Inferior parietal cortex (tissue), 1 donor: ENCODE data around the gene GPATCH2.
"Not testable (repeated sequence)": the region's sequence is repeated elsewhere in the genome, so short reads cannot be mapped to it uniquely, and the experiment has no call there.

Source experiments
- DNase-seq: peaks from one replicate; pipeline ENCODE4 v3.0.0-alpha.2; 2016; ENCODE audit errors: extremely low spot score

Gene GPATCH2

GRCh38 chr1:217525773-217526490 lies 105.0 kb downstream of the GPATCH2 start:
- no peak for DNase-seq

DNA sequence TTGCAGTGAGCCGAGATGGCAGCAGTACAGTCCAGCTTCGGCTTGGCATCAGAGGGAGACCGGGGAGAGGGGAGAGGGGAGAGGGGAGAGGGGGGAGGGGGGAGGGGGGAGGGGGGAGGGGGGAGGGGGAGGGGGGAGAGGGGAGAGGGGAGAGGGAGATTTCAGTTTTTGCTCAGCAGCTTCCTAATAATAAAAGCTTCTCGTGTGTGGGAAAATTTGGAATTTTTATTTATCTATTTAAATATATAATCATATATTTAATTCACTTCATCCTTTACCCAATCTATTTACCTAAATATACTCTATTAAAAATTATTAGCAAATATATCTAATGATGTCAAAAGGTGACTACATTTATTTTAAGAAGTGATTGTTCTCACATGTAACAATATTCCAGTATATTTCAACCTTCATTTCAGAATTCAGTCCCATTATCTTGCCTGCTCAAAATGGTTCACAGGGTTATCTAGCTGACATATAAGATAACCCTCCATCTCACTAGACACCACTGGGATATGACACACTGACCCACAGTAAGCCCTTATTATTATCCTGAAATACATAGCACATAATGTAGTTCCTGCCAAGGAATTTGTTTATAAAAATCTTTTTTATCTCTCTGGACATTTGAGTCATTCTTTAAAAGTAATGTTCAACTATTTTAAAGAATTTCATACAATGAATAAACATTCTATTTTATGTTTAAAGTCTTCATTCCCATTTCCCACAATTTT lies 105.9 kb downstream of the GPATCH2 start:
- no peak for DNase-seq

GRCh38 chr1:217523921-217524320 lies 107.0 kb downstream of the GPATCH2 start:
- not testable (repeated sequence) for DNase-seq

DNA sequence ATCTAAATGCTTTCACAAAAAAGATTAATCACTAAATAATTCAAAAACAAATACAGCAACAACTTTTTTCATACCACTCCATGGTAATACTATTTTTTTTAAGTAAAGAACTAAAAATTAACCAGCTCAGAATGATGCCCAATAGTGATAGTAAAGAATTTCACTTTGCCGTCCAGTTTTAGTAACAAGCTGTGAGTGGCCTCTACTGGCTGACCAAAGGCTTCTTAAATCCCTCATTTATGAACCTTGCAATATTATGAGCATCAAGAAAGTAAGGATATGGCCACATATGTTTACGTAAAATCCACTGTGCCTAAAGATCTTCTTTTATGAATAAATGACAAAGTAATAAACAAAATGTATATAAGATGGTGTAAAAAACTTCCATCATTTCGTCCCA lies 108.6 kb downstream of the GPATCH2 start:
- no peak for DNase-seq

- DNase-seq, result no peak
These were observed 109.6 kb downstream of the GPATCH2 start for GRCh38 chr1:217521317-217521716.

DNA sequence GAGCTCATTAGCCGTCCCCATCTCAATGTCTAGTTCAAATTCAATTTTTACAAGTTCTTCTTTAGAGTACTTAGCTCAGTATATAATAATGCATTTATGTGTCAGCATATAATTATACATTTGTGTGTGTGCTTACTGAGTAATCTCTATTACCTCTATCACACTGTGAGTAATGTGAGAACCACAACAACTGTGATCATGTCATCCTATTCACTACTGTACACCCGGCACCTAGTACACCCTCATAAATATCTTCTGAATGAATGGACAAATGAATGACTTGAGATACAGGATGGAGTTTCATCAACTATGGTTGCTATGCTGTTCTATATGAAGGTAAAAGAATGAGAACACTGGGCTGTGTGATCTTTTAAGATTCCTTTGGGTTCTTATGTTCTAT lies 124.0 kb downstream of the GPATCH2 start:
- no peak for DNase-seq

DNA sequence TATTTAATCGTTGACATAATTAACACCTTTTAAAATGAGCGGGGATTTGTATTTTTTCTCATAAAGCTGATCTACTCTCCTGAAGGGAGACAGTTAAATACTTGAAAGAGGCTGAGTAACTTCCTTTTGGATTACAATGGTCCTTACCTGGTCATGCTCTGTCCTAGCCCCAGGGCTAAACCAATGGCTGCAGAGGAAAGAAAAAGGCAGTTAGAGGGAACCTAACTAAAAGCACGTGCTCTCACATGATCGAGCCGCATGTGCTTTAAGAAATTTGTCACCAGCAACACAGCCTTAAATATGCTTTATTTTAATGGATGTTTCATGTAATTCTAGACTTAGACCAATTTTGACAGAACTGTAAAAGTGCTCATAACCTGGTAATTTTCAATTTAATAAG lies 132.7 kb downstream of the GPATCH2 start:
- DNase-seq, result no peak

DNA sequence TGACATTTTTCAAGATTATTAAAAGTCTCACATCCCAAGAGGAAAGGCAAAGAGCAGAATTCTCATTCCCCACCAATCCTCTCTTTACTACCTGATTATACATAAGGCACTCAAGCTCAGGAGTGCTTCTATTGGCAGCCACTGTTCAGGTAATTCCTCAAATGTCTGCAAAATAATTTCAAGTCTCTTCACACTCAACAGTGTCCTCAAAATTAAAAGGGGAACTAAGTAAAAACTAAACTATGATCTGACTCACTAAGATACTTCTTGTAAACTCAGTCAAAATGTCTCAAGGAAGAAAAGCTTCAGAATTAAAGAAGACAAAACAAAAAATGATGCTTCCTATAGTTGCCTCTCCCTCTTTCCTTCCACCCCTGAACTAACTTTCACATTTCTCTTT lies 135.6 kb downstream of the GPATCH2 start:
- no peak for DNase-seq

DNA sequence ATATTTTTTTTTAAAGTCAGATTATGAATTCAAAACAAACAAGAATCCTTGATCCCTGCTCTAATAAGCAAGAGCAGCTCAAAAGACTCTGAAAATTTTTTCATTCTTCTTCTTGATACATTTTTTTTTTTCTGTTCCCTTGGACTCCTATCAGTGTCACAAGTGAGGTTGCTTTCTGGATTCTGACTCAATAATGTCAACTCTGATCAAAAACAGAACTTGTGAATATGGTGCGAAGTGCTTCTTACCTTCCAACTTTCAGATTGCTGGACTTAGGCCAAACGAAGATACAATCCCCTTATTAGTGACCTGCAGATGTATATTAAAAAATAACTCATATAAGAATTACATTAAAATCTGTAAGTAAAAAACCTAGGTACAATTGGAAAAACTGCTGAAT lies 136.1 kb downstream of the GPATCH2 start:
- DNase-seq, result no peak

GRCh38 chr1:217493290-217493689 lies 137.6 kb downstream of the GPATCH2 start:
- no peak for DNase-seq

- DNase-seq, result no peak
These were observed 146.0 kb downstream of the GPATCH2 start for GRCh38 chr1:217484871-217485270.

DNA sequence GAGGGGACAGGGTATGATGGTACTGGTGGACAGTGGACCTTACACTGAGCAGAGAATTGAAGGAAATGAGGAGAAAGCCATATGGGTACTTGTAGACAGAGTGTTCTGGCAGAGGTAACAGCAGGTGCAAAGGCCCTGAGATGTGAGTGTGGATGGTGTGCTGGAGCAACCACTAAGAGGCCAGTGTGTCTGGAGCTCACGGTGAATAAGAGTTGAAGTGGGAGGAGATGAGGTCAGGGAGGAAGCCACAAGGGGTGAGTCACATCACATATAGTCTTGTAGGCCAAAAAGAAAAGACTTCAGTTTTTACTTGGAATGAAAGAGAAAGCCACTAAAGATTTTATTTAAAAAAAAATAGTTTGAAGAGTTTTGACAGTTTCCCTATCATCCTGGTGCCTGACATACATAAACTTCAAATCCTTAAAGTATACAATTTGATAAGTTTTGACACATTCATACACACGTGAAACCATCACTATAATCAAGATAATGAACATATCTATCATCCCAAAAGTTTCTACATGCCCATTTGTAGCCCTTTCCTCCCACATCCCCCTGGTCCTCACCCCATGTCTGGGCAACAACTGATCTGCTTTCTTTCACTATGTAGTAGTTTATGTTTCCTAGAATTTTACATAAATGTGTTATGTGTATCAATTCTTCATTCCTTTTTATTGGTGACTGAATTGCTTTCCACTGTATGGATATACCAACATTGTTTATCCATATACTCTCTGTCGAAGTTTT lies 148.4 kb downstream of the GPATCH2 start:
- DNase-seq, result no peak

DNA sequence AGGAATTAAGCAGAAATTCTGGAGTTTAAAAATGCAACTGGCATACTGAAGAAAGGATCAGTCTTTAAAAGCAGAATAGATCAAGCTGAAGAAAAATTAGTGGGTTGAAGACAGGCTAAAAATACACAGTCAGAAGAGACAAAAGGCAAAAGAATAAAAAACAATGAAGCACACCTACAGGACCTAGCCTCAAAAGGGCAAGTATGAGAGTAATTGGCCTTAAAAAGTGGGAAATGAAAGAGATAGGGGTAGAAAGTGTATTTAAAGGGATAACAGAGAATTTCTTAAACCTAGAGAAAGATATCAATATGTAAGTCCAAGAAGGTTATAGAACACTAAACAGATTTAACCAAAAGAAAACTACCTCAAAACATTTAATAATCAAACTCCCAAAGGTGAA lies 152.4 kb downstream of the GPATCH2 start:
- no peak for DNase-seq

GRCh38 chr1:217472915-217473314 lies 158.0 kb downstream of the GPATCH2 start:
- no peak for DNase-seq

GRCh38 chr1:217471403-217471802 lies 159.5 kb downstream of the GPATCH2 start:
- no peak for DNase-seq

DNA sequence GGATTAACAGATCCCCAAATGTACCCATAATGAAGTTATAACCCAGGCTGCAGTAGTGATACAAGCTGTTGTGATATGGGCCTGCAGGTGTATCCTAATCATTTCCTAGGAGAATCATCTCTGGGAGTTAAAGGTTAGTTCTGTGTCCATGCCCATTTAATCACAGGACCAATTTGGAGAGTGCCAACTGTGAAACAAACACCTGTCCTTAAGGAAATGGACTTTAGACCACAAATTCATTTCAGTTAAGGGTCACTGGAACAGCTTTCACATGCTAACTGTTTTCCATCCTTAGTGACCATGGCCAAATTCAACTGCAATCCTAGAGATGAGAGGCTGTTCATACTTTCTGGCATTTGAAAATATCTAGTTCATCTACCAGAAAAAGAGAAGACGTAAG lies 160.9 kb downstream of the GPATCH2 start:
- no peak for DNase-seq

DNA sequence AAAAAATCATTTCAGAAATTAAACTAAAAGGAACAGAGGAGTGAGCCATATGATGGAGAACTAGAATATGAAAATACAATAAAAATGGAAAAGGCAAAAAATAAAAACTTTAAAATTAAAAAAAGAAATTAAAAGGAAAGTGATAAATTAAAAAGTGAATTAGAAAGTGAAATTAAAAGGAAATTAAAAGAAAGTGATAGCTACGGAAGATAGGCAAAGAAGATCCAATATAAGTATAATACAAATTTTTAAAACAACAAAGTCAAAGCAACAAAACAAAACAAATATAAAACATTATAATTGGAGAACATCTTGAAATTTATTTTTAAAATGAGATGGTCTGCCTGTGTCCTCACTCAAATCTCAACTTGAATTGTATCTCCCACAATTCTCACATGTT lies 165.8 kb downstream of the GPATCH2 start:
- DNase-seq, result no peak

- no peak for DNase-seq
These were observed 168.2 kb downstream of the GPATCH2 start for GRCh38 chr1:217462666-217463065.

DNA sequence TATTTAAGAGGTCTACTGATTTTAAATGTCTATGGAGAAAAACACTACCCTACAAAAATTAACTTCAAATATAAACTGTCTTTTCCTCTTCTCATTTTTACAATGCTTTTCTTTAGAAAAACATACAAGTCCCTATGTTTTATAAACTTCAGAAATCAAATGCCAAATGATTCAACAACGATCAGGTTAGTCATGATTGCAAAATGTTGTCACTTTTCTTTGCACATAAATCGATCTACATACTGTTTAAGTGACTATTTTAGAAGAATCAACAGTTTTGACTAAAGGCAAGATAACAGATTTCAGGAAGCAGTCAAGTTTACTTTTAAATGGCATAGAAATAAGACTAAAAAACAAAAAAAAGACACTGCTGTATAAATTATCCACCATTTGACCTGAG lies 168.7 kb downstream of the GPATCH2 start:
- DNase-seq, result no peak

GRCh38 chr1:217457016-217457415 lies 173.9 kb downstream of the GPATCH2 start:
- DNase-seq, result no peak

DNA sequence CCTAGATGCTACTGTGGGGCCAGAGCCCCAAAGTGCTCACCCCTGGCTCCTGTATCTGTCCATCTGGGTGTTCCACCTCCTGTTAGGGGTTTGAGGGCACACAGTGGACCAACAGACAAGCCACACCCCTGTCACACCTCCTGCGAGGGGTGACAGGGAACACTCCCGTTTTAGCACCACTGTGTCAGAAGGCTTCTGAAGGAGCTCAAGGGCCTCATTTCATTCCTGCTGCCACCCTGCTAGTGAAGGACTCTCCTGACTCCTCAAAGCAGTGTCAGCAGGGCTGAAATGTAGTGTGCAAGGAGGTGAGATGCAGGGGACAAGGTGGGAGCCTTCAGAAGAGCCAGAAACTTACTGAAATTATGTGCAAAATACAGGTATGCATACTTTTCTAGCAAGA lies 174.6 kb downstream of the GPATCH2 start:
- DNase-seq, result no peak

- DNase-seq, result no peak
These were observed 177.1 kb downstream of the GPATCH2 start for GRCh38 chr1:217453816-217454215.

DNA sequence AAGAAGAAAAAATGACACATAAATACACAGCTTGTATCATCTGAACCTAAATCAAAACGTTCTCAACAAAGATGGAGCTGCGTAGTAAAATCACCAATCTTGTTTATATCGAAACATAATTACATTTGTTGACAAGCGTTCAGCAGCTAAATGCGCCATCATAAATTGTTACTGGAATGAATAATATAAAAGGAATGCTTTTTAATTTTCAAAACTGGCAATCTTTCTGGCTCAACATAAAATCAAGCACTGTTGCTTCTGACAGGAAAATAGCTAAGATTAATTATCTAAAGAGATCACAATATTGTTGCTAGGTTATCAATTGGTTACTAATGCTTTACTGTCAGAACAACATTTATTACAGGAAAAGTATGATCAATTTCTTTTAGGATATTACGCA lies 181.5 kb downstream of the GPATCH2 start:
- DNase-seq, result no peak
